Astrocyte (in vitro differentiated cells and primary cell): Measurements from ENCODE around the gene MIB2.

Source experiments
- CTCF ChIP-seq: IDR thresholded peaks from 2 replicates; pipeline ENCODE4 v1.5.1; 2011; ENCODE audit warnings: low read depth, mild to moderate bottlenecking, inconsistent platforms, low read length, moderate library complexity; ENCODE audit not compliant: insufficient read depth
- EZH2 ChIP-seq: IDR thresholded peaks from 2 replicates; pipeline ENCODE4 v1.6.1; 2012; ENCODE audit warnings: mild to moderate bottlenecking, low read length, inconsistent platforms; ENCODE audit not compliant: insufficient read depth

GRCh38 chr1:1567152-1567875 is 48.0 kb upstream of the MIB2 start:
- TF ChIP-seq CTCF: no peak
- TF ChIP-seq EZH2: no peak
